HL-60 (cell line): ENCODE data around the gene NCOR2.

ENCODE experiments used
- DNase-seq, 2 experiments: peaks; one replicate each; pipeline ENCODE4 v3.0.0-alpha.2; 2010 to 2020; ENCODE audit warnings: low read depth in 1 of 2, low spot score in 1 of 2
- H3K27ac ChIP-seq: fragments of 250-450 bp; sonication (Bioruptor Pico); replicated peaks from 2 replicates; pipeline ENCODE4 v1.5.1; 2020; ENCODE audit warnings: mild to moderate bottlenecking, moderate library complexity
- H3K27me3 ChIP-seq: fragments of 250-450 bp; sonication (Bioruptor Pico); 2 replicates; pipeline ENCODE4 v1.5.1; 2021; ENCODE audit warnings: mild to moderate bottlenecking, moderate library complexity; ENCODE audit not compliant: insufficient read depth, poor library complexity, severe bottlenecking
- H3K4me3 ChIP-seq: replicated peaks from 2 replicates; pipeline ENCODE4 v1.5.1; 2011; ENCODE audit warnings: mild to moderate bottlenecking, control low read depth, low read length; ENCODE audit not compliant: insufficient read depth
- GABPA ChIP-seq: IDR thresholded peaks from 2 replicates; pipeline ENCODE4 v1.6.1; 2012; ENCODE audit warnings: low read depth
- POLR2AphosphoS5 ChIP-seq: IDR thresholded peaks from 2 replicates; pipeline ENCODE4 v1.6.1; 2012; ENCODE audit warnings: low read depth
- SPI1 ChIP-seq: IDR thresholded peaks from 2 replicates; pipeline ENCODE4 v1.6.1; 2012; ENCODE audit warnings: low read depth, mild to moderate bottlenecking, borderline replicate concordance
- TF ChIP-seq, protein P1 (sequence below): IDR thresholded peaks from one replicate; pipeline ENCODE4 v1.5.1; 2011; ENCODE audit warnings: low read length, control low read depth, inconsistent platforms; ENCODE audit not compliant: insufficient read depth
- TF ChIP-seq, protein P2 (sequence below): IDR thresholded peaks from 2 replicates; pipeline ENCODE4 v1.6.1; 2012; ENCODE audit warnings: low read depth; ENCODE audit not compliant: insufficient replicate concordance

The NCOR2 gene

DNA sequence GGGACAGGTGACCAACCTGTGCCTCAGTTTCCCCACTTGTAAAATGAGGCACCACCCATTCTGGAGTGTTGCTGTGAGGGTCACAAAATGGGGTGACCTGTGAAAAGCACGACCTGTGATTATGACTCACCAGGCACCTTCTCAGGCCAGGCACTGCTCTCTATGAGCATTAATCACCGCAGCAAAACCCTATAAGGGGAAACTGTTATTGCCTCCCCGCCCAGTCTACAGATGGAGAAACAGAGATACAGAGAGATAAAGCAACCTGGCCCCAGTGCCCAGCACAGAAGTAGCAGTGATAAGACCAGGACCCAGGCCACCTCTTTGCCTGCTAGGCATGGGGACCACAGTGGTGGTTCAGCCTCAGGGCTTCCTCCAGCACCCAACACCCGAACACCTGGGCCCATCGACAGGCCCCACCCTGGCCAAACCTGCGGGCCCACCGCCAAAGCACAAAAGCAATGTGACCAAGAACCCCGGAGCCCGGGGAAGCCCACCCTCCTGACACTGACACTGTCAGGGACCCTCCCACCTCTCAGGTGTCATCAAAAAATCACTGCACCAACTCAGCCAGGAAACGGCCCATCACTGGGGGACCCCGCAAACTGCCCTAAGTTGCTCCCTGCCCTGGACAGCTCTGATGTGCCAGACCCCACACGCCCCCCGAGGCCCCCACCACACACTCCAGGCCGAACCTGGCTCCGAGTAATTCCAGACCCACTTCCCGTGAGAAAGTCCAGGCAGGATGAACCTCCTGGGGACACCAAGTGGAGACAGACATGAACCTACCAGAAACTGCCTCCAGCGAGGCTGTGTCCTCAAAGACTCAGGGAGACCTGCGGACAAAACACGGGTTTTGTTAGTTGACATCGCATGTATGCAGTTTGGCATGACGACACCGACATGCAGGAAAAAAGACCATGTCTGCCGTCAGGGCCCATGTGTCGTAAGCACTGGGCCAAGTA, 32.4 kb downstream of the NCOR2 start:
- no peak for DNase-seq
- Histone ChIP-seq H3K4me3 (no peak overlapping the region), H3K27me3 (no peaks in the 10 kb centered on the region), H3K27ac (no peak overlapping the region)
- TF ChIP-seq, protein P1, sequence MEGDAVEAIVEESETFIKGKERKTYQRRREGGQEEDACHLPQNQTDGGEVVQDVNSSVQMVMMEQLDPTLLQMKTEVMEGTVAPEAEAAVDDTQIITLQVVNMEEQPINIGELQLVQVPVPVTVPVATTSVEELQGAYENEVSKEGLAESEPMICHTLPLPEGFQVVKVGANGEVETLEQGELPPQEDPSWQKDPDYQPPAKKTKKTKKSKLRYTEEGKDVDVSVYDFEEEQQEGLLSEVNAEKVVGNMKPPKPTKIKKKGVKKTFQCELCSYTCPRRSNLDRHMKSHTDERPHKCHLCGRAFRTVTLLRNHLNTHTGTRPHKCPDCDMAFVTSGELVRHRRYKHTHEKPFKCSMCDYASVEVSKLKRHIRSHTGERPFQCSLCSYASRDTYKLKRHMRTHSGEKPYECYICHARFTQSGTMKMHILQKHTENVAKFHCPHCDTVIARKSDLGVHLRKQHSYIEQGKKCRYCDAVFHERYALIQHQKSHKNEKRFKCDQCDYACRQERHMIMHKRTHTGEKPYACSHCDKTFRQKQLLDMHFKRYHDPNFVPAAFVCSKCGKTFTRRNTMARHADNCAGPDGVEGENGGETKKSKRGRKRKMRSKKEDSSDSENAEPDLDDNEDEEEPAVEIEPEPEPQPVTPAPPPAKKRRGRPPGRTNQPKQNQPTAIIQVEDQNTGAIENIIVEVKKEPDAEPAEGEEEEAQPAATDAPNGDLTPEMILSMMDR, result no peak
- TF ChIP-seq SPI1 (no peak), POLR2AphosphoS5 (no peak), GABPA (no peak)
- TF ChIP-seq, protein P2, sequence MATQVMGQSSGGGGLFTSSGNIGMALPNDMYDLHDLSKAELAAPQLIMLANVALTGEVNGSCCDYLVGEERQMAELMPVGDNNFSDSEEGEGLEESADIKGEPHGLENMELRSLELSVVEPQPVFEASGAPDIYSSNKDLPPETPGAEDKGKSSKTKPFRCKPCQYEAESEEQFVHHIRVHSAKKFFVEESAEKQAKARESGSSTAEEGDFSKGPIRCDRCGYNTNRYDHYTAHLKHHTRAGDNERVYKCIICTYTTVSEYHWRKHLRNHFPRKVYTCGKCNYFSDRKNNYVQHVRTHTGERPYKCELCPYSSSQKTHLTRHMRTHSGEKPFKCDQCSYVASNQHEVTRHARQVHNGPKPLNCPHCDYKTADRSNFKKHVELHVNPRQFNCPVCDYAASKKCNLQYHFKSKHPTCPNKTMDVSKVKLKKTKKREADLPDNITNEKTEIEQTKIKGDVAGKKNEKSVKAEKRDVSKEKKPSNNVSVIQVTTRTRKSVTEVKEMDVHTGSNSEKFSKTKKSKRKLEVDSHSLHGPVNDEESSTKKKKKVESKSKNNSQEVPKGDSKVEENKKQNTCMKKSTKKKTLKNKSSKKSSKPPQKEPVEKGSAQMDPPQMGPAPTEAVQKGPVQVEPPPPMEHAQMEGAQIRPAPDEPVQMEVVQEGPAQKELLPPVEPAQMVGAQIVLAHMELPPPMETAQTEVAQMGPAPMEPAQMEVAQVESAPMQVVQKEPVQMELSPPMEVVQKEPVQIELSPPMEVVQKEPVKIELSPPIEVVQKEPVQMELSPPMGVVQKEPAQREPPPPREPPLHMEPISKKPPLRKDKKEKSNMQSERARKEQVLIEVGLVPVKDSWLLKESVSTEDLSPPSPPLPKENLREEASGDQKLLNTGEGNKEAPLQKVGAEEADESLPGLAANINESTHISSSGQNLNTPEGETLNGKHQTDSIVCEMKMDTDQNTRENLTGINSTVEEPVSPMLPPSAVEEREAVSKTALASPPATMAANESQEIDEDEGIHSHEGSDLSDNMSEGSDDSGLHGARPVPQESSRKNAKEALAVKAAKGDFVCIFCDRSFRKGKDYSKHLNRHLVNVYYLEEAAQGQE, result no peak

DNA sequence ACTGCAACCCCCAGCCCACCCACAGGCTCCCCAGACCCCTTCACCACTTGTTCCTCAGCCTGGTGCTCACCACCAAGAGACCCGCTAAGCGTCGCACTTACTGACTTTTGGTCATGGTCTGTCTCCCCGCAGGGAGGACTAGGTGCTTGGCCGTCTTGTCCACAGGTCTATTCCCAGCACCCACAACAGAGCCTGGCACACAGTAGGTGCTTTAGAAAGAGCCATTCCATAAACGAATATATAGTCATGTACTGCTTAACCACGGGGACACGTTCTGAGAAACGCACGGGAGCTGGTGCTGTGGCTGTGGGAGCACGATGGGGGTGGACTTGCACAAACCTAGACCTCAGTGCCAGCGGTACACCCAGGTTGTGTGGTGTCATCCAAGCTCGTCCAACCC, 34.0 kb downstream of the NCOR2 start:
- no peaks in the 10 kb centered on the region for H3K27me3 ChIP-seq
- H3K27ac ChIP-seq, result no peak overlapping the region
- TF ChIP-seq, protein P1, result no peak
- TF ChIP-seq GABPA (no peak), POLR2AphosphoS5 (no peak), SPI1 (no peak)
- TF ChIP-seq, protein P2, result no peak
- H3K4me3 ChIP-seq, result no peak overlapping the region
- no peak for DNase-seq

DNA sequence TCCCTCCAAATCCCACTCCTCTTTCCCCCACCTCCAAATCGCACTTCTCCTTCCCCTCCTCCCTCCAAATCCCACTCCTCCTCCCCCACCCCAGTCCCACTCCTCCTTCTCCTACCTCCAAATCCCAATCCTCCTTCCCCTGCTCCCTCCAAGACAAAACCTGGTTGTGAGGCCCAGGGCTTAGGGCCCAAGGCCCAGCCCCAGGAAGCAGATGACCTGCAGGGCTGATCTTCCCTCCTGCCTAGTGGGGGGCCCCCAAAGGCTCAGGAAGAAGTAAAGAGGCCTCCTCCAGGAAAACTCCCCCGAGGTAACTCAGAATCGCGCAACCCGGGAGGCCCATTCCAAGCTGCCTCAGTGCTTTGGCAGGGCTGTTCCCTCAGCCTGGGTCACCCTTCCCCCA, 34.4 kb downstream of the NCOR2 start:
- Histone ChIP-seq H3K27me3 (no peaks in the 10 kb centered on the region), H3K27ac (no peak overlapping the region), H3K4me3 (no peak overlapping the region)
- TF ChIP-seq SPI1, result no peak
- TF ChIP-seq, protein P1, result no peak
- TF ChIP-seq GABPA, result no peak
- TF ChIP-seq, protein P2, result no peak
- TF ChIP-seq POLR2AphosphoS5, result no peak
- no peak for DNase-seq
